ENCODE data around the gene NFKBIB.

The NFKBIB gene

GRCh38 chr19:38900743-38901190, 998 bp downstream of the NFKBIB start:
- peak overlapping the region in 1 of 2 donors; percentile 91 for H3K27ac ChIP-seq
- peak overlapping the region; percentile 91 for H3K4me3 ChIP-seq
- no peak for TF ChIP-seq CTCF (IDR thresholded peaks at IDR 0.05)
- no peak for DNase-seq (ENCODE audit: low spot score)

GRCh38 chr19:38901683-38902082, 1.9 kb downstream of the NFKBIB start:
- H3K27ac ChIP-seq: no peak overlapping the region
- H3K4me3 ChIP-seq: no peak overlapping the region
- no peak for TF ChIP-seq CTCF (IDR thresholded peaks at IDR 0.05)
- DNase-seq (ENCODE audit: low spot score): no peak

GRCh38 chr19:38904581-38905539, 5.1 kb downstream of the NFKBIB start:
- no peak for TF ChIP-seq CTCF (IDR thresholded peaks at IDR 0.05)
- Histone ChIP-seq H3K27ac (no peak overlapping the region), H3K4me3 (no peak overlapping the region)
- DNase-seq (ENCODE audit: low spot score): no peak

- no peak overlapping the region for H3K4me3 ChIP-seq
- no peak for DNase-seq (ENCODE audit: low spot score)
- no peak overlapping the region for H3K27ac ChIP-seq
- TF ChIP-seq CTCF (IDR thresholded peaks at IDR 0.05): no peak
Observed at GRCh38 chr19:38905620-38906019, 5.9 kb downstream of the NFKBIB start.

- no peak for DNase-seq (ENCODE audit: low spot score)
- no peak overlapping the region for H3K27ac ChIP-seq
- no peak for TF ChIP-seq CTCF (IDR thresholded peaks at IDR 0.05)
- no peak overlapping the region for H3K4me3 ChIP-seq
Observed at GRCh38 chr19:38907227-38907626, 7.5 kb downstream of the NFKBIB start.

- no peak for DNase-seq (ENCODE audit: low spot score)
- no peak for TF ChIP-seq CTCF (IDR thresholded peaks at IDR 0.05)
- Histone ChIP-seq H3K27ac (no peak overlapping the region), H3K4me3 (no peak overlapping the region)
Observed at GRCh38 chr19:38907670-38908069, 7.9 kb downstream of the NFKBIB start.

GRCh38 chr19:38908911-38909310, 9.1 kb downstream of the NFKBIB start:
- Histone ChIP-seq H3K27ac (no peak overlapping the region), H3K4me3 (no peak overlapping the region)
- DNase-seq (ENCODE audit: low spot score): no peak
- TF ChIP-seq CTCF (IDR thresholded peaks at IDR 0.05): no peak

All from coronary artery (tissue), 2 donors.